Esophagus muscularis mucosa (tissue), 4 donors: Measurements from ENCODE around the gene DRD1.

ENCODE experiments used
- CTCF ChIP-seq, 3 experiments: fragments of 200-600 bp in 2 of 3; fragments of 450-650 bp in 1 of 3; sonication (generic) in 2 of 3; IDR thresholded peaks; one replicate each; pipeline ENCODE4 v1.5.1; 2017 to 2019; ENCODE audit warnings: antibody characterized with exemption in 3 of 3, mild to moderate bottlenecking in 2 of 3, moderate library complexity in 1 of 3
- EP300 ChIP-seq: sonication (generic); formaldehyde crosslinking; IDR thresholded peaks from one replicate; pipeline ENCODE4 v1.6.1; 2017; ENCODE audit warnings: antibody characterized with exemption
- POLR2A ChIP-seq: fragments of 450-650 bp; IDR thresholded peaks from one replicate; pipeline ENCODE4 v1.6.1; 2017; ENCODE audit warnings: antibody characterized with exemption, moderate library complexity, mild to moderate bottlenecking, low read depth
- POLR2AphosphoS5 ChIP-seq, 2 donors: sonication (generic); formaldehyde crosslinking; IDR thresholded peaks; one replicate each; pipeline ENCODE4 v1.6.1; 2017; ENCODE audit warnings: antibody characterized with exemption in 2 of 2

GRCh38 chr5:175478384-175479124, 34.6 kb upstream of the DRD1 start, which contains the start of gene SFXN1:
- TF ChIP-seq CTCF (IDR thresholded peaks at IDR 0.05) (peak in 1 of 3 experiments; percentile 5), POLR2AphosphoS5 (IDR thresholded peaks at IDR 0.05) (peak; percentile 28 to 60), POLR2A (no peak), EP300 (no peak)
